SH-SY5Y (cell line): ENCODE data around the gene GSX2.

Experiments
- GATA2 ChIP-seq: IDR thresholded peaks from 2 replicates; pipeline ENCODE4 v1.6.1; 2011; ENCODE audit warnings: mild to moderate bottlenecking, low read depth, low read length
- GATA3 ChIP-seq: IDR thresholded peaks from 2 replicates; pipeline ENCODE4 v1.6.1; 2011; ENCODE audit warnings: low read depth, mild to moderate bottlenecking, low read length, moderate library complexity

GSX2 gene

DNA sequence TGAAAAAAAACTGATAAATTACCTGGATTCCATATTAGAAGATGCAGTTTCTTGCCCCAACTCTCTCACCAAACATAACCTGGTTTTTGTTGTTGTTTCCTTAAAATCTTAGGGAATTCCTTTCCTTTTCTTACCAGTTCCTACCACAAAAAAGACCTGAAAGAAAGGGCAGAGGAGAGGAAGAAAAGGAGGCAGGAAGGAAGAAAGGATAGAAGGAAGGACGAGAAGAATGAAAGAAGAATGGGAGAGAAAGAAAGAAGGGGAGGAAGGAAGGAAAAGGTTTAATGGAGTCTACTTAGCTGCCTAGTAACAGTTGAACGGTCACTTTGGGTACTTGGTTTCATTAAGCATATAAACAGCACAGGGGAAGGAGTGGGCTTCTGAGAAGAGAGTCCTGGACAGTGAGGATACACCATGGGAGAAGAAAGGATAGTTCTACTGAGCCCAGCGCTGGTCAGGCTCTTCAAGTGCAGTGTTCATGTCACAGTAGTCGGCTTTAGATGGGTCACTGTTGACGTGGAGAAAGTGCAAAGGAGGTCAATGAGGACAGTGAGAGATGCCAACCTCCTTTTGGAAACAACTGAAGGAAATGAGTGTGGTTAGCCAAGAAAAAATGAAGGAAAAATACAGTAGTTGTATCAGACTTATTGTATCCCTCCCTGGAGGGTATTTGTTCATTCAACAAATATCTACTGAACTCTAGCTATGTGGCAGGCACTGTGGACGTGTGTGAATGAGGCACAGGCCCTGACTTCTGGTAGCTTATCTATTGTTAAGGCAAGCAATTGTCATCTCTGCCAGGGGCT, 34.5 kb upstream of the GSX2 start:
- TF ChIP-seq GATA3, result no peak
- no peak for TF ChIP-seq GATA2

DNA sequence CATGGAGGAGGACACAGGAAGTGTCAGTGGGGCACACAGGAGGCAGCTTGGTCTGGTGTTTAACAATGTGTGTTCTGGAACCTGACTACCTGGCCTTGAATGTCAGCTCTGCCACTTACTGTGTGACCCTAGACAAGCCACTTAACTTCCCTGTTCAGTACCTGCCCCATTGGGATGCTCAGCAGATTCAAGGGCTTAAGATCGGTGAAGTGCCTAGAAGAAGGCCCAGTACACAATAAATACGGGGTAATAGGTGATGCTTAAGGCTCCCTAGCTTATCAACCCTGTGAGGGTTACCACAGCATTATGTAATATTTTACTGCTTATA, 33.9 kb upstream of the GSX2 start:
- no peak for TF ChIP-seq GATA2

DNA sequence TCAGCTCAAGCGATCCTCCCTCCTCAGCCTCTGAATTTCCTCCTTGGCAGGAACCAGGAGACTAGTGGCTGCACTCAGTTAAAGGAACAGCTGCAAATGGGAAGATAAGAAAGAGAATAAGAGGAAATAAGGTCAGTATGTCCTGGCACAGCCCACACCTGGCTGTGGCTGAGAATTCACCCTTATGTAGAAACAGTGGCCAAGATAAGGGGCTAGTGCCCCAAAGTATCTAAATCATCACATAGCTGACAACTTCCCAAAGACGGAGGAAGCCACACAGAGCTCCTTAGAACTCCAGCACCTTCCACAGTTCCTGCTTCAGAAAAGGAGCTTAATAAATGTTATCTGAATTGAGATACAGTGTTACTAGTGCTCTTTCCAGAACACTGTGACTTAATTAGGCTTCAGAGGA, 33.2 kb upstream of the GSX2 start:
- no peak for TF ChIP-seq GATA3
- TF ChIP-seq GATA2, result no peak

DNA sequence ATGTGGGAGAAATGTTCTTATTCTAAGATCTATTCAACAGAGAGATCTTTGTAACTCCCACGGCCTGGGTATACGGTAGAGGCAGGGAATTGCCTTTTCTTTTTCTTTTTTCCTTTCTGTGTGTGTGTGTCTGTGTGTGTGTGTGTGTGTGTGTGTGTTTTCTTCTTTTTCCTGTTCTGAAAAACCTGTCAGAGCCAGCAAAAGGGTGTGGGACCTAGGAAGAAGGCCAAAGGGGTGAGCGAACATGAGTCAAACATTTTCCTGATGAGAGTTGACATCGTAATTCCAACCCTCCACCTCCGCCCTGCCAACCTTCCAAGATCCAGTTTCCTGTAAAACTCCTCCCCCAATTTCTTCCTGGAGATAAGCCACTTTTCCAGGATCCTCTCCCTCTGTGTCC, 32.8 kb upstream of the GSX2 start:
- TF ChIP-seq GATA3 (no peak), GATA2 (no peak)

DNA sequence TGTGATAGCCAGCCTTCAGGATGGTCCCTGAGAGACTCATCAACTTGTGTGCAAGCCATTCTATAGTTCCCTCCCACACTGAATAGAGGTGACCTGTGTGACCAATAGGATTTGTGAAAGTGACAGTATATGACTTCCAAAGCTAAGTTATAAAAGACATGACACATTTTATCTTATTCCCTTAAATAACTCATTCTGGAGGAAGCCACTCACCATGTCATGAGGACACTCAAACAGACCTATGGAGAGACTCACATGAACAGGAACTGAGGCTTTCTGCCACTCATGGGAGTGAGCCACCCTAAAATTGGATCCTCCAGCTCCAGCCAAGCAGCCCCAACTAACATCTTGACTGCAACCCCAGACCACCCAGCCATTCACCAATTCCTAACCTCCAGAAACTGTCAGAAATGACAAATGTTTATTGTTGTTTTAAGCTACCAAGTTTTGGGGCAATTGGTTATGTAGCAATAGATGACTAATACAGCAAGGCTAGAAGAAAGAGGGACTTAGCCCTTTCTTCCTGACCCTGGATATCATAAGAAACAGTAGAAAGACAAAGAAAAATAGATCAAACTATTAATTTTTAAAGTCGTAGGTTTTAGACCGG, 26.6 kb upstream of the GSX2 start:
- TF ChIP-seq GATA3 (no peak), GATA2 (no peak)

DNA sequence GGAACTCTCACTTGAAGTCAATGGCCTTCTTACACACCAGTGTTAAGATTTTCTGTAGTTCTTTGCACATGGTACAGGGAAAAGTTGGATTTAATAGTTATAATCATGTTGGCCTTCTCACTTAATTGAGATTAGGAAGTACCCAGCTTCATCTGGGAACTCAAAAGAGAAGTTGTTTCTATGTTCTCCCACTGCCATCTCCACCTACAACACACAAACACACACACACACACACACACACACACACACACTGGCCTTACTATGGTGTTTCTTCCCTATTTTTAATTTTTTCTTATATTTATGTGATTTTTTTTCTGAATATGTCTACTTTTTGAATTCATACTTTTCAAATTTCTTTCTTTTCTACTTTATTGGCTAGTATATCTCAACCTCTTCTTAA, 25.6 kb upstream of the GSX2 start:
- TF ChIP-seq GATA2 (no peak), GATA3 (no peak)

DNA sequence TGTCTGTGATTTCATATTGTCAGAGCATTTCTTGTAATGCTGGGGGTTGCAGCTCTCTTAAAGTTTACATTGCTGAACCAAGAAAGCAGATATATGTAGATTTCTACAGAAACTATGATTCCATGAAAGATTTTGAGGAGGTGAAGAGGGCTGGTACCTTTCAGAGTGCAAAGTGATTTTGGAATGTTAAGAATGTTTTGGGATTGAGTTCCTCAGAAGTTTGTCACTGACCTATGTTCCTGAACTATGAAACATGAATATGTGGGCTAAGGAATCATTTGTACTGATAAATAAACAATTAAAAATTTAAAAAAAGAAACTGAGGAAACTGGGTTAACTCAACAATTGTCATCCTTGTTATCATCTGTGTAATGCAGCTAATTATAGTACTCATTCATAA, 23.3 kb upstream of the GSX2 start:
- TF ChIP-seq GATA2, result no peak
- TF ChIP-seq GATA3, result no peak

DNA sequence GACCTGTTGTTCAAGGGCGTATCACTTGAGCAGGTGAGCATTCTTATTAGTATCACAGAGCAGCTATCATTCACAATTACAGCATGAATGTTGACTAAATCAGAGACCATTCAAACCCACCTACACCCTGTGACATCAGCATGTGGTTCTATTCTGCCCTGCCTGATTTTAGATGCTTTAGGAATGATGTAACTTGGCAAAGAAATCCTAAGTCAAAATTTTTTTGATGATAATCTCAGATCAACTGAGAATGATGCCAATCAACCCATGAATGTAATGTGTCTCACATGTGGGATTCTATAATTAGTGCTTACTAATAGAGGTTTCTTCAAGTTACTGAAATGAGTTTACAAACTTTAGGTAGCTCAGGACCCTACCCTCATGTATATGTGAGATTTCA, 22.2 kb upstream of the GSX2 start:
- TF ChIP-seq GATA2 (no peak), GATA3 (no peak)

DNA sequence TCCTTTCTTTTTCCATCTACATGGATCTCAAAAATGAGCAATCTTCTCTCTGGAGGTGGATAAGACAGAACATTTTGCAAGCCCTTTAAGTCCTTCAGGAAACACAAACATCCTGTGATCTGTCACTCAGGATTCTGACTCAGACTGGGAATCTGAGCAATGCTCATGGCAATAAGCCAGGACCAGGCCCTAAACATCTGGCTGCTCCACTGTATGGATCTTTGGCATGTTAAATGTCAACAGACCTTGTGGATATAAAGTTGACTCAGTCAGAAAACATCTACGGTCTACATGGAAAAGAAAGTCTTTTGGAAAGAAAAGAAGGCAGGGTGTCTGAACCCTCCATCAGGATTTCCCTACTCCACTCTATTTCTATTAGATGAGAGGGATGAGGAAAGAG, 17.8 kb upstream of the GSX2 start:
- TF ChIP-seq GATA3 (no peak), GATA2 (no peak)

DNA sequence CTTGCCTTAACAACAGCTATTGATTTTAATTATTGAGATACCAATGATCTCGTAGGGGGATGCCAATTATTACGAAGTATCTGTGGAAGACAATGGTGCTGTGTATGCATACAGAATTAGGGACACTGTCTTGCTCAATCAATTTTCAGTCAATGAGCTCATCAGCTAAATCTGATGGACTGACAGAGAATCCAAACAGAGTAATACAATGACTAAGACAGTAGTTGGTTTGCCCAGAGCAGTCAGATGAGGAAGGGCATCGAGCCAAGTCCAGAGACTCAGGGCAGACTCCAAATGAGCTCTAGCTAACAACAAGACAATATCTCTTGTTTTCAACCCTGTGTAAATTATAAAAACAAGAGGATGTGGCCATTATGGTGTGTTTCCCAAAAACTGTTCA, 14.7 kb upstream of the GSX2 start:
- no peak for TF ChIP-seq GATA2
- no peak for TF ChIP-seq GATA3

DNA sequence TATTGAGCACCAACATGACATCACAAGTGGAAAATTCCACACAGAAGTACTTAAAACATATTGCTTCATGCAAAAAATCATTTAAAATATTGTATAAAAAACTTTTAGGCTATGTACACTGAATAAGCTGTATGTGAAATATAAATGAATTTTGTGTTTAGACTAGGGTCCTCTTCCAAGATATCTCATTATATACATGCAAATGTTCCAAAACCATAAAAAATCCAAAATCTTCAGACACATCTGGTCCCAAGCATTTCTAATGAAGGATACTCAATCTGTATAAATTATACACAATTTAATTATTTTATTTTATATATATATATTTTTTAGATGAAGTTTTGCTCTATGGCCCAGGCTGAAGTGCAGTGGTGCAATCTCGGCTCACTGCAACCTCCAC, 10.1 kb upstream of the GSX2 start:
- TF ChIP-seq GATA2 (no peak), GATA3 (no peak)

DNA sequence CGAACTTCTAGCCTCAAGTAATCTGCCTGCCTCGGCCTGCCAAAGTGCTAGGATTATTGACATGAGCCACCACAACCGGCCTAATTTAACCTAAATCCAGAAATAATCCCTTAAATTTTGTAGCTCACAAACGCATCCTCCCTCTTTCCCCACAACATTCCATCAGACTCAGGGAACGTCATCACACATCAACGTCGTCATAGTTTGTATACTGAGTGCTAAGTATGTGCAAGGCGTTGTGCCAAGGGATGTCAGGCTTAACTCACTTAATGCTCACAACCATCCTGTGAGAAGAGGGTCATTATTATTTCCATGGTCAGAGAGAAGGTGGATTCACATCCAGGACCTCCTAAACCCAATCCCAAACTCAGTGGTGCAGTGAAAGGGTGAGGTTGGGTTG, 9.6 kb upstream of the GSX2 start:
- TF ChIP-seq GATA3 (no peak), GATA2 (no peak)

DNA sequence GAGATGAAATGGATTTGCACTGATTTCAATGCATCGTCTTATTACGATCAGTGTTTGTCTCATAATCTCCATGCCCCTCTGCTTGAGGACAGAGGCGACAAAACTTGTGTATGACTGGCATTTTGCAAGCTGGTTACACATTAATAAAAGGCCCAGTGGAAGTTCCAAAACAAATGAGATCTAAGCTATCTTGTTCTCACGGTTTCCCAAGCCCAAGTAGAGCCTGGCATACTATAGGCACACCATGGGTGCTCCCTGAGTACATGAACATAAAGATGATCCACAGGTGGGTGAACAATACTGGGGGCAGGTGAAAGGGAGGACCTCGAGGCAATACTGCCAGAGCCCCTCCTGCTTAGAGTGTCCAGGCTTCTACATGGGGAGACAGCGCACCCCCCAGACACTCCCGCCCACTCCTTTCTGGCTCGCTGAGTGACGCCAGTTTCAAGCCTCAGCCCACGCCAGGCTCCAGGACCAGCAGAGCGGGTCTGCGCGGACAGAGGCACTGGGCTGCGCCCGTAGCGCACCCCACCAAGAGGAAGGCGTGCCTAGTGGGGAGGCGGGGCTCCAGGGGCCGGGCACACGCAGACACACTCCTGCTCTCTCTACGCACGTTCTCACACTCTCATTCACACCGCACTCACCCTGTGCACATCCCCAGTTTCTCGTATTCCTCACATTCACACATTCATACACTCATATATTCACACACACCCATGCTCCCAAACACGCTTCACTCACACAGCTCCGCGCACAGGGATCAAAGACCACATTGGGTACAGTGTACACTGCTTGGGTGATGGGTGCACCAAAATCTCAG, 8.9 kb upstream of the GSX2 start:
- TF ChIP-seq GATA2, result no peak

DNA sequence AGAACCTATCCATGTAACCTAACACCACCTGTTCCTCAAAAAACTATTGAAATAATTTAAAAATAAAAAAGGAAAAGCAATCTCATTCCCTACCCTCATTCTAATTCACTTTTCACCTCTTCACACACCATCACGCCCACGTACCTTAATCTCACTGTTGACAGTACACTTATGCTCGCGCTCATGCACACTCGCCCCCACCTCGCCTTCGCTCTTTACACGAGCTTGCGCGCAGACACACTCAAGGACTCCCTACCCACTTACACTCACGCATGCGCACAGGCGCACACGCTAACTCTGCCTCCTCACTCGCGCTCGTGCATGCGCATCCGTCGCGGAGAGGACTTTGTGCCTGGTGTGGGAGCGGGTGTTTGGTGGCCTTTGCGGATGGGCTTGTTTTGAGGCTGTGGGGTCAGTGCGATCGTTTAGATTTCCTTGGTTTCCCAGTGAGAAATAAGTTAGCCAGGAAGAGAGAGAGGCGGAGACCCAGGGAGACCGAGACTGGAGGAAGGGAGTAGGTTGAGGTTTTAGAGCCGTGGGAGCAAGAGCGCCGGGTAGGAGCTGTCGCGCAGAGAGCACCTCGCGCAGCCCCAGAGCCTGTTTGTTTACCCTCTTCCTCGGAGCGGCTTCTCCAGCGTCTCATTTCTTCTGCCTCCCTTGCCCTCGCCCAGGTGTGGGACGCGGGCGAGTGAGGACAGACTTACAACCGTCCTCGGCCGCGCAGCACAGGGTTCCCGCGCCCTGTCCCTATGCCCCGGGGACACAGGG, 8.1 kb upstream of the GSX2 start:
- no peak for TF ChIP-seq GATA2
- TF ChIP-seq GATA3, result no peak
